ENCODE data around the gene PHF5A. TPM values are rescaled to one million over a fixed set of nuclear protein-coding genes. Genes with fewer than 3 reads are reported as not detected.

PHF5A gene
- total RNA-seq = 117 and 128 TPM in 2 replicates

GRCh38 chr22:41468381-41469217, at the start of gene PHF5A, which contains the start of gene ACO2:
TSS of gene PHF5A (minus strand) at chr22:41468692. CDS start at chr22:41468653, 39 bp downstream.
TSS of gene ACO2 (plus strand) at chr22:41469117. CDS start at chr22:41469147, 30 bp downstream.

GRCh38 chr22:41446639-41447434, 21.7 kb downstream of the PHF5A start, which contains the start of gene TOB2:
TSS of gene TOB2 (minus strand) at chr22:41446801. CDS start at chr22:41437345, 9,456 bp downstream.

Other genes with a start within 250 kb of the PHF5A start
- gene CHADL, start 227.8 kb downstream of the PHF5A start, total RNA-seq = 0.76 and 0.97 TPM in 2 replicates
- gene RANGAP1, start 182.5 kb downstream of the PHF5A start, total RNA-seq = 93.2 and 146 TPM in 2 replicates
- 38.3 and 78.6 TPM in 2 replicates for gene ZC3H7B, start 167.2 kb downstream of the PHF5A start, total RNA-seq
- 2.0 and 2.9 TPM in 2 replicates for gene TEF, start 86.8 kb downstream of the PHF5A start, total RNA-seq
- gene TOB2, start 21.9 kb downstream of the PHF5A start, total RNA-seq = 8.4 and 15.8 TPM in 2 replicates
- 53.8 and 73.7 TPM in 2 replicates for gene ACO2, start 425 bp upstream of the PHF5A start, total RNA-seq
- 14.3 and 25.5 TPM in 2 replicates for gene POLR3H, start 75.8 kb upstream of the PHF5A start, total RNA-seq
- gene CSDC2, start 92.3 kb upstream of the PHF5A start, total RNA-seq = 0.15 TPM in 1 of 2 replicates, not detected in the other
- gene PMM1, start 121.1 kb upstream of the PHF5A start, total RNA-seq = 4.0 and 6.5 TPM in 2 replicates
- 17.6 and 21.4 TPM in 2 replicates for gene DESI1, start 152.4 kb upstream of the PHF5A start, total RNA-seq
- 416 and 478 TPM in 2 replicates for gene XRCC6, start 152.6 kb upstream of the PHF5A start, total RNA-seq
- gene SNU13, start 220.2 kb upstream of the PHF5A start, total RNA-seq = 84.8 and 96.7 TPM in 2 replicates
- gene MEI1, start 230.8 kb upstream of the PHF5A start, total RNA-seq = 1.1 and 1.3 TPM in 2 replicates

All from epithelial cell of umbilical artery (primary cell).